HL-60/S4 (cell line): ENCODE results near the gene TMA16.

Source experiments
- in situ Hi-C: fragments of 300-500 bp; cut with MboI; formaldehyde crosslinking; loops from 2 replicates; pipeline ENCODE4 v1.14.3; 2022; ENCODE audit warnings: low sequenced_read_pairs

TMA16 gene

GRCh38 chr4:163500586-163500985 lies 6.1 kb downstream of the TMA16 start:
- in situ Hi-C loops = loop anchor here (25.0 kb wide), 1 partner anchor 363 kb away; no protein-coding TSS in a partner anchor

GRCh38 chr4:163505374-163505773 lies 10.9 kb downstream of the TMA16 start:
- in situ Hi-C loops = loop anchor here (25.0 kb wide), 1 partner anchor 368 kb away; no protein-coding TSS in a partner anchor

GRCh38 chr4:163515198-163515597 lies 20.7 kb downstream of the TMA16 start:
- in situ Hi-C loops = loop anchor here (25.0 kb wide), 1 partner anchor 378 kb away; no protein-coding TSS in a partner anchor

GRCh38 chr4:163523791-163524365 lies 29.4 kb downstream of the TMA16 start:
- in situ Hi-C loops = loop anchor here (25.0 kb wide), 1 partner anchor 387 kb away; no protein-coding TSS in a partner anchor

DNA sequence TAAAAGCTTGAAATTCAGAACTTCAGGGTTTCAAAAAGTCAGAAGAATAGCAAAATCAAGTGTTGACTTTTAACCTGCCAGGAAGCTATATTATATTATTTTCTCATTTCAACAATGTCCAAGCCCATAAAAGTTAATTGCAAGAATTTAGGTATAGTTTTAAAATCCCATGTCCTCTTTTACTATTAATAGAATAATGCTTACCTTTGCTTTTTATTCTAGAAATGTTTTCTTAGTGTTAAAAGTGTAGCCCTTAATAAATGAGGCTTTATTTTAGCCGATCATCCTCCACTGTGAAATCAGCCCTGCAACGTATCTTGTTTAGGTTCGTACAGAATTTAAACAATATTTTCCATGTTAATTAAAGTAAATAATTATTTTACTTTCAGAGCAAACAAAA lies 31.5 kb downstream of the TMA16 start:
- in situ Hi-C loops = no loop called here

DNA sequence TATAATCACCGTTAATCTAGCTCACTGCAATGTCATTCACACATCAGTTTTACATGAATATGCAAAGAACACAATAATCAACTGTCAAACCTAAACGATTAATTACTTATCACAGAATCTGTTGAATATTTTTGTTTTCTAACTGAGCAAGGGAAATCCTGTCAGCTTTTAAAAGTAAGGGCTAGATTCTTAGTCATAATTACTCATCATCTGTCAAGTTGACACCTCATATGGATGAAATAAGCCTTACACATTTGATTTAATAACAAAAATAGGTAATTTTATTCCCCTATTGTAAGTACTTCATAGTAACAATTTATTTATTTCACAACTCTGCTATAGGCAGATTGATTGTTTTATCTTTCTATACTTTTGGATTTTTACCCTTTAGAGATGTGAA lies 32.7 kb downstream of the TMA16 start:
- in situ Hi-C loops = no loop called here

- in situ Hi-C loops = no loop called here
Measured at GRCh38 chr4:163528653-163529052, 34.2 kb downstream of the TMA16 start.

DNA sequence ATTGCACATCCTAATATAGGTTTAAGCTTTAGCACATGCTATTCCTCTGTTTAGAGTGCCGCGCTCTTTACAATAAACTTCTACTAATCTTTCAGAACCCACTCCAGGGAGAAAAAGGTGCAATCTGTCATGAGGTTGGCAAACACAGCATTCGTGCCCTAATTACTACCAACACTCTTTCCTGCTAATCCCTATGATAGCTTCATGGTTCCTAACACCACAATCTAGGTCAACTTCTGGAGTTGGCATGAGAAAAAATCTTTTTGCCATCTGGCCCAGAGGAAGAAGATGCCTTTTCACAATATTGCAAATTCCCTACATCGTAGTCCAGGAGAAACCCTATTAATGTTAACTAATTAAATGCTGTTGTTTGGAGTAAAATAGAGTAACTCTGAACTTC lies 39.6 kb downstream of the TMA16 start:
- in situ Hi-C loops = loop anchor here (10.0 kb wide), 1 partner anchor 49 kb away; no protein-coding TSS in a partner anchor

DNA sequence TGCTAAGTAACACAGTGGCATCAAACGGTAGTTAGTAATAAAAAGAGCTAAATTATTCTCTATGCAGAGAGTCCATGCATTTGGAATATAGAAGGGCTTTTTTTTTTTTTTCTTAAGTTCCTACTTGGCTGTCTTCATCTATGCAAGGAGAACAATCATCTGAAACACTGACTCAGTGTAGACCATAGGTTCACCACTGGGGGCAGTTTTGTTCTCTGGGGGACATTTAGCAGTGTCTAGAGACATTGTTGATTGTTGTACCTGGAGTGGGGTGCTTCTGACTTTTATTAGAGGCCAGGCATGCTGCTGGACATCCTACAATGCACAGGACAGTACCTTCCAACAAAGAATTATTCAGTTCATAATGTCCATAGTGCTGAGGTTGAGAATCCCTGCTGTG lies 41.2 kb downstream of the TMA16 start:
- in situ Hi-C loops = loop anchor here (10.0 kb wide), 1 partner anchor 51 kb away; no protein-coding TSS in a partner anchor

- in situ Hi-C loops = loop anchor here (10.0 kb wide), 1 partner anchor 51 kb away; no protein-coding TSS in a partner anchor
Measured at GRCh38 chr4:163536091-163536490, 41.6 kb downstream of the TMA16 start.

DNA sequence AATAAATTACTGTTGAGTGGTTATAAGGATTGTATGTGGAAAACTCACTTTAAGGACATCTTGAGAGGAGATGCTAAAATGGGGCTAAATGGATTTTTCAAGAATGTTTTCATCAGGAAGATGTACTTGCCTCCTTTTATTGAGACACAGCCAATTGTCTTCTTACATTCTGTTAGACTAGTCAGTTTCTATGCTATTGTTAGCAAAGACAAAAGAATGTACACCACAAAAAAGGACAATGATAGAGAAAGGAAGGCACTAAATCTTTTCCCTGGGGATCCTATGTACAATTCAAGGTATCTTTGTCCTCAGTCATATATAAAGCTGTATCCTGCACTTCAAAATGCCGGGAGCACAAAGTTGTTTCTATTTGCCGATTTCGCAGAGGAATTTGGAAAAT lies 42.6 kb downstream of the TMA16 start:
- in situ Hi-C loops = loop anchor here (10.0 kb wide), 1 partner anchor 52 kb away; no protein-coding TSS in a partner anchor

DNA sequence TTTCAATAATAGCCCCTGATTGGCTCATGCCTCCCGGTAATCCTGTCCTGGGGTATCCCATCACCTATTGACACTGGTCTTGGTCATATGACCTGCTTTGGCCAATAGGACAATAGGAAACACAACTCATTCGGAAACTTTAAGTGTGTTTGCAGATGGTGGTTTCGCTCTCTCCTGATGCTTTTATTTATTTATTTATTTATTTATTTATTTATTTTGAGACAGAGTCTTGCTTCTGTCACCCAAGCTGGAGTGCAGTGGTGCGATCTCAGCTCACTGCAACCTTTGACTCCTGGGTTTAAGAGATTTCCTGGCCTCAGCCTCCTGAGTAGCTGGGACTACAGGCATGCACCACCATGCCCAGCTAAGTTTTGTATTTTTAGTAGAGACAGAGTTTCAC lies 44.3 kb downstream of the TMA16 start:
- in situ Hi-C loops = loop anchor here (10.0 kb wide), 1 partner anchor 54 kb away; no protein-coding TSS in a partner anchor

- in situ Hi-C loops = no loop called here
Measured at GRCh38 chr4:163540448-163540847, 46.0 kb downstream of the TMA16 start.

- in situ Hi-C loops = no loop called here
Measured at GRCh38 chr4:163540977-163541376, 46.5 kb downstream of the TMA16 start.

- in situ Hi-C loops = no loop called here
Measured at GRCh38 chr4:163542275-163542674, 47.8 kb downstream of the TMA16 start.

DNA sequence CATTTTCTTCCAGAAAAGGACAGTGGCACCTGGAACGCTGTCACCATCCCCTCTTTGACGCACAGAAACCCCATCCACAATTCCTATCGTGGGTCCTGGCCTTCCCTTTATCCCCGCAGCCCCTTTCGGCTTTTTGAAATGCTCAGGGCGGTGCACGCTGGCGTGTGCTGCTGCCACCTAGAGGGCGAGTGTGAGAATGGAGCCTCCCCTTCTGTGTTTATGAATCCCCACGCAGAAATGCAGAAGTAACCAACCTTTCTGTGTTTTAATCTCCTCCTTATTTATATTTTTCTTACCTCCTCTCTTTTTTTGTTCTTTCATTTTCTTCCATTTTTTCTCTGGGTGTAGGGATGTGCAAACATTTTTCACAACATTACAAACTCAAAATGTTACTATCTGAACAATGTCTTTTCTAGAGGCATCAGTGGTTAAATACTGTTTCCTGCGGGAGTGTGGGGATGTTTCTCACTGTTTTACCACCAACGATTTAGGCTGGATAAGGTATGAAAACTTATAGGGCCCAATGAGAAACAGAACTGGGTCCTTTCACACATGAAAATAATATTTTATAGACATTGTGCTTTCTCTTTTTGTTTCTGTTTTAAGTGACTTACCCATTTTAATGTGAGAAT lies 50.0 kb downstream of the TMA16 start:
- in situ Hi-C loops = no loop called here

GRCh38 chr4:163548481-163549243 lies 54.2 kb downstream of the TMA16 start:
- in situ Hi-C loops = no loop called here

- in situ Hi-C loops = loop anchor here (10.0 kb wide), 1 partner anchor 124 kb away; no protein-coding TSS in a partner anchor
Measured at GRCh38 chr4:163550869-163551267, 56.4 kb downstream of the TMA16 start.

- in situ Hi-C loops = loop anchor here (10.0 kb wide), 1 partner anchor 122 kb away; no protein-coding TSS in a partner anchor
Measured at GRCh38 chr4:163553146-163553545, 58.7 kb downstream of the TMA16 start.

GRCh38 chr4:163554870-163555465 lies 60.5 kb downstream of the TMA16 start:
- in situ Hi-C loops = loop anchor here (10.0 kb wide), 1 partner anchor 120 kb away; no protein-coding TSS in a partner anchor

- in situ Hi-C loops = loop anchor here (10.0 kb wide), 1 partner anchor 119 kb away; no protein-coding TSS in a partner anchor
Measured at GRCh38 chr4:163556177-163556576, 61.7 kb downstream of the TMA16 start.
